GM19043 (cell line): Measurements from ENCODE around the gene OPN5.

Experiments used
- ATAC-seq: cut with Tn5 transposase; IDR thresholded peaks from one replicate; pipeline ENCODE4 v1.9.1; 2021; ENCODE audit warnings: low read depth; ENCODE audit not compliant: unreplicated experiment

Gene OPN5

DNA sequence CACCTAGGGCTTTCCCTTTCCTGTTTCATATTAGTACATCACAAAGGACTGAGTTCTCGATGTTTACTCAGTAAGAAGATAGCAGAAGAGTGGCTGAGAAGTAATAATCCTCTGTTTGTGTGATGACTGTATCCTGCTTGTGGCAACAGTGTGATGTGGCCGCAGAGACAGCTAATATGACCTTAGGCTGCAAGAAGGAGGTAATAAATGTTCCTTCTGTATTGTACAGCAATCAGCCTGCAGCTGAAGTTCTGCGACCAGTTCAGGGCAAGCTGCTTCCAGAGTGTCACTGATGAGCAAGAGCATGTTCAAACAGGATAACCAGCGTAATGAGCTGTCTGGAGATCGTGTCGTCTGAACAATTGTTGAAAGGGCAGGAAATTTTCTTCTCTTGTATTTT is 70.9 kb downstream of the OPN5 start:
- no peak for ATAC-seq

DNA sequence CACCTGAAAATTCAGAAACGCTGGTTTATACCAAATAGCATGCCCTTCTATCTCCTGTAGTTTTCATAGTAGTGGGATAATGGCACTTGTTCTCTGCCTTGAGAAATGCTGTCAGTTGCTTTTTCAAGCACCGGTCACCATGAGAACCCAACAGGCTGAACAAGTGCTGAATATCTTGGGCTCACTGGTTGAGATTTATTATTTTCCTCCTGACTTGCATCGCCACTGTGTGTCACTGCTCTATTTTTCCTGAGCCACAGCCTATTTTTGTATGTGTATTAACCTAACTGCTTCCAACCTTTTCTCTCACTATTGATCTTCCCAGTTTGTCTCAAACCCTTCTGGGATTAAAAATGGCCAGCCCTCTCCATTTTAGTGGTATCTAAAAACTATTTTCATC is 71.9 kb downstream of the OPN5 start:
- ATAC-seq = no peak

DNA sequence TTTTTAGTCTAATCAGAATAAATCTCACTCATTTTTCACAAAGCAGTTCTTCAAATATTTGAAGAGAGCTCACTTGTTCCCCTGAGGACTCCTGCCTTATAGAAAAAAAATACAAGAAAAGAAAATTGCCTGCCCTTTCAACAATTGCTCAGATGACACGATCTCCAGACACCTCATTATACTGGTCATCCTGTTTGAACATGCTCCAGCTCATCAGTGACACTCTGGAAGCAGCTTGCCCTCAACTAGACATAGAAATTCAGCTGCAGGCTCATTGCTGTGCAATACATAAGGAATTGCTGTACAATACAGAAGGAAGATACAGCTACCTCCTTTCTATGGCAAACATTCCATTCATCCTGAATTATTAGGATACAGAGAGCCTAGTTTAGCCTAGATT is 73.1 kb downstream of the OPN5 start:
- ATAC-seq = no peak

DNA sequence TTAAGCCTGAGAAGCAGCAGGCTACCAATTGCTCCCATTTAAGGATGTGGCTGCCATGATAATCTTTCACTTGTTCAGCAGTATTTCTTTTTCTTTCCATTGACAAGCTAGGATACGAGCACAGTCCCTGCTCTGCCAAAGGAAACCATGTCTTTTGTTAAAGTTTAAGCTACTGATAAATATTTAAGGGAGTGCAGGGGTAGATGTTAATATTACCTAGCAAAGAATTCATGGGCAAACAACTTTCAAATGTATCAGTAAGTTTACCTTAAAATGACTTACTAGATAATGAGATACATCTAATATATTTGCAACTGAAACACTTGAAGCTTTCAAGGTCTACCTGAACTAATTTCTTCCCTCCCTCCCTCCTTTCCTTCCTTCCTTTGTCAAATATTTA is 77.3 kb downstream of the OPN5 start:
- no peak for ATAC-seq

DNA sequence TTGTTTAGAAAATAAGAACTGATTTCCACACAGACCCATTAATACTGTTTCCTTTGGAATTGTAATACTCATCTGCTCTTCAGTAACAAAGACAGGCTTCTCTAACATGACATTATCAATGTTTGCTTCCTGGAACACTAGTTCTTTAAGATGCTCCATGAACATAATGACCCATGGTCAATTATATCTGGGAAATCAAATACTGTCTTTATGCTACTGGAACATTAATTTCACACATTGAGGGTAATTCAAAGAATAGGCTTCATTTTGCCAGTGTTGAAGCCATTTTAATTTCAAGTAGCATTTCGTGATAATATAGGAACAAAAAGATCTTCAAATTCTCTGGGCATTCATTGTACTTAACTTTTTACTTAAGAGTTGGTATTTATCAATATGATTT is 80.9 kb downstream of the OPN5 start:
- ATAC-seq = no peak

DNA sequence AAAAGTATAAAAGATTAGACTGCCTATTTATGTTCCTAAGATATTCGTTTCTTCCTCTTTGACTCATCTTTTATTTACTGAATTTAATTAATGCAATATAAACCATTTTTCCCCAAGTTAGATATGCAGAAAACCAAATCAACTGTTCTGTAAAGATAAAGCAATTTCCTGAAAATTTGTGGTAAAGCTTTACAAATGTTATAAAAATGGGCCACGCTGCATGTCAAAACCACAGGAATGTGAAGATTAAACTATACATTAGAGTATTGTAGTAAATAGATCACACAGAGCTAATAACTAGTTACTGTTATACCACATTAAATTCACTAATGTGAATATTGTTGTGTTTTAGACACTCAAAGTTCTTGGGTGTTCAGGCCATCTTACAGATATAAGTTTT is 83.4 kb downstream of the OPN5 start:
- ATAC-seq = no peak

DNA sequence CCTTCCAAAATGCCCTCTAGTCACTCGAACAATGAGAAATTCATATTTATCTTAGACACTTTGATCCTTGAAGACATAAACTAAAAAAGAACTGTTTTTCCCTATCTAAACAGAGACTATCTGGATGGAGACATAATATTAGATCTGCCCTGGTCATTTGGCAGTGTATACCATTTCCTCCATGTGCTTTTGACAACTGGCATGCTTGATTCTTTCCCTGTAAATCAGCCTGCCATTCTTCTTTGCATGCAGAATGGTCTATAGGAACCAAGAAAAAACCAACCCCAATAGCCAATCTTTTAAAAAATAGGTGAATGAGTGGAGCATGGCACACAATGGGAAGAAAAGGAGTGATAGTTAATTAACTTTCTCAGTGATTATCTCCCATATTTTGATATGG is 93.8 kb downstream of the OPN5 start:
- ATAC-seq = no peak
